K562 (cell line): ENCODE measurements around the gene MND1. TPM values are rescaled to one million over a fixed set of nuclear protein-coding genes. Genes with fewer than 3 reads are reported as not detected.
A peak's percentile ranks its signal among the peaks of the same experiment; 100 is the strongest.

ENCODE experiments used
- ATF1 ChIP-seq, 2 experiments: fragments of 450-650 bp in 1 of 2; IDR thresholded peaks; 2 replicates each; pipeline ENCODE4 v1.6.1; 2016; ENCODE audit warnings: missing compliant biosample characterization in 1 of 2, missing genetic modification characterization in 1 of 2
- ETV1 ChIP-seq: fragments of 450-650 bp; conservative IDR thresholded peaks from 2 replicates; pipeline ENCODE4 v1.6.1; 2016; ENCODE audit warnings: missing genetic modification characterization, control low read depth, low read depth, missing compliant biosample characterization
- GABPA ChIP-seq: fragments of 200-800 bp; sonication (Bioruptor generic); conservative IDR thresholded peaks from 2 replicates; pipeline ENCODE4 v1.6.1; 2016; ENCODE audit warnings: low read depth, missing genetic modification characterization, missing compliant biosample characterization
- HCFC1 ChIP-seq: IDR thresholded peaks from 2 replicates; pipeline ENCODE4 v1.6.1; 2012; ENCODE audit warnings: low read depth, low read length, improper control_type of control experiment
- HDAC6 ChIP-seq: IDR thresholded peaks from 2 replicates; pipeline ENCODE4 v1.6.1; 2012; ENCODE audit warnings: low read depth, mild to moderate bottlenecking, control low read depth, inconsistent platforms, low read length, moderate library complexity
- HDAC8 ChIP-seq: fragments of 450-650 bp; IDR thresholded peaks from 2 replicates; pipeline ENCODE4 v1.6.1; 2016; ENCODE audit warnings: mild to moderate bottlenecking, missing genetic modification characterization, moderate library complexity, missing compliant biosample characterization
- L3MBTL2 ChIP-seq: fragments of 450-650 bp; IDR thresholded peaks from 2 replicates; pipeline ENCODE4 v1.6.1; 2016; ENCODE audit warnings: mild to moderate bottlenecking, moderate library complexity
- MAX ChIP-seq: sonication (generic); formaldehyde crosslinking; IDR thresholded peaks from 2 replicates; pipeline ENCODE4 v1.9.0; 2022; ENCODE audit warnings: mild to moderate bottlenecking, missing genetic modification reagents
- NBN ChIP-seq: fragments of 450-650 bp; IDR thresholded peaks from 2 replicates; pipeline ENCODE4 v1.6.1; 2016; ENCODE audit warnings: low read depth, mild to moderate bottlenecking
- POLR2AphosphoS2 ChIP-seq: IDR thresholded peaks from 2 replicates; pipeline ENCODE4 v1.6.1; 2012; ENCODE audit warnings: low read length, improper control_type of control experiment
- PTRF ChIP-seq: fragments of 450-650 bp; IDR thresholded peaks from 2 replicates; pipeline ENCODE4 v1.6.1; 2016; ENCODE audit warnings: mild to moderate bottlenecking, missing genetic modification characterization, missing compliant biosample characterization
- RBM25 ChIP-seq: fragments of 200-400 bp; formaldehyde crosslinking; IDR thresholded peaks from 2 replicates; pipeline ENCODE4 v1.6.1; 2018; ENCODE audit warnings: low read length, low read depth, moderate library complexity; ENCODE audit not compliant: severe bottlenecking
- SIN3A ChIP-seq, 2 experiments: fragments of 150-350 bp in 1 of 2; IDR thresholded peaks; 2 replicates each; pipeline ENCODE4 v1.6.1; 2011 to 2016; ENCODE audit warnings: borderline replicate concordance in 2 of 2, low read depth in 2 of 2, low read length in 2 of 2, mild to moderate bottlenecking in 2 of 2, moderate library complexity in 2 of 2; ENCODE audit not compliant: control insufficient read depth in 1 of 2
- SMAD4 ChIP-seq: fragments of 250-450 bp; sonication (Bioruptor Pico); conservative IDR thresholded peaks from 2 replicates; pipeline ENCODE4 v1.8.0; 2021; ENCODE audit warnings: inconsistent platforms, mild to moderate bottlenecking, moderate library complexity
- TBL1XR1 ChIP-seq, 2 experiments: IDR thresholded peaks; 2 replicates each; pipeline ENCODE4 v1.6.1; 2012; ENCODE audit warnings: improper control_type of control experiment in 2 of 2, low read length in 2 of 2, mild to moderate bottlenecking in 1 of 2
- TEAD1 ChIP-seq, 2 experiments: fragments of 450-650 bp in 1 of 2; sonication (generic) in 1 of 2; formaldehyde crosslinking; IDR thresholded peaks; 2 replicates each; pipeline versions ENCODE4 v1.4.0 to v1.8.0; 2020 to 2022; ENCODE audit warnings: mild to moderate bottlenecking in 2 of 2, missing genetic modification reagents in 1 of 2
- VEZF1 ChIP-seq: fragments of 200-800 bp; sonication (Bioruptor generic); IDR thresholded peaks from 2 replicates; pipeline ENCODE4 v1.6.1; 2017; ENCODE audit warnings: missing genetic modification characterization, missing compliant biosample characterization
- ZBTB2 ChIP-seq: fragments of 450-650 bp; IDR thresholded peaks from 2 replicates; pipeline ENCODE4 v1.6.1; 2016; ENCODE audit warnings: antibody characterized with exemption
- ZBTB33 ChIP-seq: sonication (generic); formaldehyde crosslinking; IDR thresholded peaks from 2 replicates; pipeline ENCODE4 v1.8.1; 2023; ENCODE audit warnings: mild to moderate bottlenecking, missing genetic modification reagents
- ZNF316 ChIP-seq: fragments of 450-650 bp; IDR thresholded peaks from 2 replicates; pipeline ENCODE4 v1.6.1; 2016
- ZNF384 ChIP-seq: IDR thresholded peaks from 2 replicates; pipeline ENCODE4 v1.6.1; 2012; ENCODE audit warnings: low read depth, low read length, improper control_type of control experiment
- ZNF436 ChIP-seq: fragments of 250-450, 450-650 bp; sonication (Bioruptor Pico); formaldehyde crosslinking; IDR thresholded peaks from 2 replicates; pipeline ENCODE4 v1.7.0; 2020; ENCODE audit warnings: mild to moderate bottlenecking
- polyA plus RNA-seq, 8 experiments: library from polyadenylated mRNA; depleted of rRNA in 4 of 8; stranded (reverse) in 5 of 8; unstranded in 3 of 8; fragments of >200 nt; fragmentation: Nextera tagmentation in 2 of 8; fragmentation: Illumina TruSeq in 1 of 8; extraction: Ambion mirVana in 2 of 8; extraction: Trizol in 1 of 8; gene quantifications; 2 replicates each; pipeline versions ENCODE4 v1.2.1 to v1.2.3, GENCODE V29; 2011 to 2014; ENCODE audit warnings: inconsistent platforms in 1 of 8, missing spikeins in 1 of 8
- total RNA-seq, 7 experiments: library from RNA; depleted of rRNA in 6 of 7; stranded (reverse); fragments of >200 nt in 6 of 7; fragmentation: Illumina TruSeq in 2 of 7; extraction: Trizol in 2 of 7; gene quantifications; 2 replicates each; pipeline versions ENCODE4 v1.2.1 to v1.2.3, GENCODE V29; 2011 to 2021; ENCODE audit warnings: low replicate concordance in 1 of 7

The MND1 gene
- total and polyA plus RNA-seq, 9 of the 15 experiments (the other 6 are each of a cell fraction or from before 2014, with no cell fraction given) = 35.3 to 94.1 (median 59.9) TPM

- TF ChIP-seq ETV1 (tag) (peak; percentile 93), ZNF436 (CRISPR knock-in tag) (no peak), MAX (CRISPR knock-in tag) (peak; percentile 34; the same call in 1 of the 2 replicates), L3MBTL2 (peak; percentile 86), HDAC6 (no peak), ZBTB33 (peak; percentile 88), VEZF1 (CRISPR knock-in tag) (0 out of 2 replicates have a peak, but pooled peaks have one; percentile 13), NBN (no peak), ZBTB2 (0 out of 2 replicates have a peak, but pooled peaks have one; percentile 32), TBL1XR1 (IDR thresholded peaks at IDR 0.05; ENCODE audit: low read length in 2 of 2) (peak in 1 of 2 experiments; percentile 33; a peak in 1 of 4 replicates), SMAD4 (CRISPR knock-in tag) (peak; percentile 38; the same call in 1 of the 2 replicates), RBM25 (no peak), ZNF384 (0 out of 2 replicates have a peak, but pooled peaks have one; percentile 11), HCFC1 (peak; percentile 17; the same call in 1 of the 2 replicates), ATF1 (CRISPR knock-in tag; IDR thresholded peaks at IDR 0.05) (no peak), ATF1 (tag; IDR thresholded peaks at IDR 0.05) (peak; percentile 12; the same call in 1 of the 2 replicates), TEAD1 (CRISPR knock-in tag; IDR thresholded peaks at IDR 0.05) (peak in 1 of 2 experiments; percentile 66; a peak in 1 of 4 replicates), PTRF (tag) (0 out of 2 replicates have a peak, but pooled peaks have one; percentile 30), GABPA (peak; percentile 74), SIN3A (IDR thresholded peaks at IDR 0.05; ENCODE audit: borderline replicate concordance in 2 of 2, control insufficient read depth in 1 of 2, low read depth in 2 of 2, low read length in 2 of 2) (no peak), ZNF316 (peak; percentile 78), HDAC8 (0 out of 2 replicates have a peak, but pooled peaks have one; percentile 33), POLR2AphosphoS2 (no peak)
These were observed 88.7 kb downstream of the MND1 start (continued) for GRCh38 chr4:153432965-153433753.
